GM21619 (cell line): ENCODE data around the gene UBE2G2.
A peak's percentile ranks its signal among the peaks of the same experiment; 100 is the strongest.

Source experiments
- ATAC-seq: cut with Tn5 transposase; IDR thresholded peaks from one replicate; pipeline ENCODE4 v1.9.1; 2021; ENCODE audit not compliant: unreplicated experiment

UBE2G2 gene, protein sequence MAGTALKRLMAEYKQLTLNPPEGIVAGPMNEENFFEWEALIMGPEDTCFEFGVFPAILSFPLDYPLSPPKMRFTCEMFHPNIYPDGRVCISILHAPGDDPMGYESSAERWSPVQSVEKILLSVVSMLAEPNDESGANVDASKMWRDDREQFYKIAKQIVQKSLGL

DNA sequence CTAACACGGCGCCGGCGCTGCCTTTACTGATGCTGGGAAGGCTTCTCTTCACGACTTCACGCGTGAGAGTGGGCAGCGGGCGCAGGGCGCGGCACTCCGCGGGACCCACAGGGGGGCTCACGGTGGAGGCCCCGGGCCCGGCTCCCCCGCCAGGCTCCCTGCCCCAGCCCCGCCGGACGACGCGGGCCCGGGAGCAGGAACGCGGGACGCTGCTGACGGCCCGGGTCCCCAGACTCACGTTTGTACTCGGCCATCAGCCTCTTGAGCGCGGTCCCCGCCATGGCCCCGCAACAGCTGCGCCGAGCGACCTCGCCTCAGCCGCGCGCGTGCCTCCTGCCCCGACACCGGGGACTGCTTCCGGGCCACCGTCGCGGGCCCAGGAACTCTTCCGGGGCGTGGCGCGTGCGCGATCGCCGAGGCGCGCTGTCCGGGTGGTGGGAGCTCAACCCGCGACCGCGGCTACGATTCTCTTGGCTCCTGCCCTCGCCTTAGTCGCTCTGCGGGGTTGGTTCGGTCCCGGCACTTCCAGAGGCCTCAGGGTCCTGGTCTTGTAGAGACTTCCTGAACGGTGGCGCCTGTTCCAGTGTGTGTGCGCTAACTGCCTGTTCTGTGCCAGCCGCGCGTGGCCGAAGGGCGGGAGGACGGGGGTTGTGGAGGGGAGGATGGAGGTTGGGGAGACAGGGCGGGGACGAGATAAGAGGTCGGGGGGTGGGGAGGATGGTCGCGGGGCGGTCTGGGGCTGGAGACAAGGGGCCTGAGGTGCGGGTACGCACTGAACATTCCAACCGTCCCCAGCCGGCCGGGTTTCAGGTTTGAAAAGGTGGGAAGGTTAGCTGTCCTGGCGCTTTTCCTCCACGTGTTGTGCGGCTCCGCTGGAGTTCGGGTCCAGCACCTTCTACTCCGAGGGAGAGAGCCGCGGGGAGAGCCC lies at the start of gene UBE2G2:
Gene UBE2G2, minus strand, starts transcription at position 353 of the 928 bp plus-strand sequence. Its CDS starts 72 bp downstream, at position 281.
- ATAC-seq, result peak; percentile 71

DNA sequence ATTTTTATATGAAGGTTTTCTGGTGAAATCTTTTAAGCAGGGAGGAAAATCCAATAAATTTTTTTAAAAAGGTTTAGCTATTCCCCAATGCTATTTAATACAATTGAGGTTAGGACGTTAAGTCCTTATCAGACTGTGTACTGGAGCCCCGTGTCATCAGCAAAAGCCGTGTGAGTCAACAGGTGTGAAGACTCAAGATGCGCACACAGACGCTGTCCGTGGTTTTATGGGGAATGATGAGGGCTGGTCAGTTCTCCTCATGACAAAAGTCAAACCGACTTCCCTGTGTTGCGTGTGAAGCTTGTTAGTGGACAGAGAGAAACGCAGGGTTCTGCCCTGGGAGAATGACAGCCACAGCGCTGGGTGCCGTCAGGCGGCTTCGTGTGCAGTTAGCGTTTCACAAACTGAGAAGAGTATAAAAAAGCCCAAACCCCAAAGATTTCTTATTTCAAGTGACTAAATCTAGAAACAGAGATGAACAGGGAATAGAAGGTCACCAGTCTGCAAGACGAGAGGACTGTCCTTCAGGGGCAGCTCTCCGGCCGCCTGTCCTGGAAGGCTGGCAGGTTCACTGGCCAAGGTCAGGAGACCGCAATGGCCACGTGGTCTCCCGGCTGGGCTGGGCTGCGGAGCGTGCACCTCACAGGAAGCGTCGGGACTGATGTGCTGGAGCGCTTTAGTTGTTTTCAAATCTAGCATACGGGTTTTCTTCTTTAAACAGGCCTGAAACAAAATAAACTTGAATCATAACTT lies 49.5 kb upstream of the UBE2G2 start:
- no peak for ATAC-seq

DNA sequence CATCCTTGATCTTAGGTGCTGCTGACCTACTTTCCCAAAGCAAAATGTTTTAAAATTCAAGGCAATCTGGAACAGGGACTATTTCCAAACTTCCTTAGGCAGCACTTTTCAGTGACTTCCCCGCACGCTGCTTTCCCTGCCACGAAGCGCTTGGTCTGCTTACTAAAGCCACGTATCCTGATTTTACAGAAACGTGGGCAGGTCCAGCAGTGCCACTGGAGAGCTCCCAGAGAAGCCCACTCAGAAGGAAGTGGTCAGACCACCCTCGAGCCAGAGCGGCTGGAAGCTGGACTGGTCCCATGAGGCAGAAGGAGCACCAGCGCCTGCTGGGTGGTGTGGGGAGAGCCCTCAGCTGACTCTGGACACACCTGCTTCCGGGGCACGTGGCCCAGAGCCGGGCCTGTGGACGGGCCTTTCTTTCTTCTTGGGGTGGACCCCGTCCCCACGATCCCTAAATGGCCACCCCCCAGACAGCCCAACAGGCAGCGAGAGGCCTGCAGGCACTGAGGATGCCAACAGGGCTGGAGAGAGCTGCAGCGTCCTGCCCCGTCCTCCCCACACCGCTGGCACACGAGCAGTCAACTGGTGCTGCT lies 48.7 kb upstream of the UBE2G2 start:
- no peak for ATAC-seq

DNA sequence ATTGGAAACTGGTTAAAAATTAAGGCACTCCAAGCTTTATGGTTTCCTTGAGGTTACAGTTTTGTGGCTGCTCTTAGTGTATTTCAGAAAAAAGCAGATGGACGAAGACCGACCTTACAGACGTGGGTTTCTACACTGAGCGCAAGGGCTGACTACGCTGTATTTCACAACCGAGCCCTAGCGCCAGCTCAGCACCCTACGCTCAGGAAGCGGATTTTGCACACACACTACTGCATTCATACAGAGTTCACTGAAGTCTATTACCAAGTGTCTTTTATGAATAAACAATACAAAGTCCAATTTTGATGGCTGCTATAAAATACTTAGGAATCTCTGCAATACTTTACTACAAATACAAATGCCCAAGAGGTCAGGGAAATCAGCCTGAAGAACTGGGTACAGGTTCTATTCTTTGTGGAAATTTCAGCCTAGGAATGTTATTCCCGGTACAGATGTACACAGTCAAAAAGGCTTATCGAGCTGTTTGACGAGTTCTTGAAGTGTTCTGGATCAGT lies 48.1 kb upstream of the UBE2G2 start:
- ATAC-seq, result no peak

DNA sequence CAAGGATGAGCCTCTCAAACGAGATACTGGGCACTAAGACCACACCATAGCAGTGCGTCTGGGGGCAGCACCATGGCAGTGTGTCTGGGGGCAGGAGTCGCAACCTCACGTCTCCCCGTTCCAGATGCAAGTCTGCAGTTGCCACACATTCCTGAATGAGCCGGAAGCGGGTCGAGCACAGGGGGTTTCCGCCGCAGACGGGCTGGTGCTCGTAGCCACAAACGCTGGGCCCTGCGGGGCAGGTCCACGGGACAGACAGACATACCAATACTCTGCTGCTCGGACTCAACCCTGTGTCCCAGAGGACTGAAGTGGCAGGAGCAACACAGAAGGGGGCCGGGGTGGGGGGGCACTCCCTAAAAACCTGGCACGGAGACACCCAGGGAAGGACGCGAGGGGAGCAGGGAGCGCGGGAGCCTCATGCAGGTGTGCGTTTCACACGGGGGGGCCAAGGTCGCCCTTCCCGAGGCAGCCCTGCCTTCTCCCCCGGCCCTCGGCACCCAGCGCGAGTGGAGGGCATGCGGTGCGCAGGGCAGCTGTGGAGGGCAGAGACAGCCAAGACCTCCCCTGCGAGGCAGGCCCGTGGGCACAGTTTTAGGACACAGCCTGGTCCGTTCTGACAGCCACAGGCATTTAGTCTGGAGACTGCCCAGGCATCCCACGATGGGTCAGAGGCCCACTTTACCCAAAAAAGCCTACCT lies 47.4 kb upstream of the UBE2G2 start:
- ATAC-seq, result no peak

DNA sequence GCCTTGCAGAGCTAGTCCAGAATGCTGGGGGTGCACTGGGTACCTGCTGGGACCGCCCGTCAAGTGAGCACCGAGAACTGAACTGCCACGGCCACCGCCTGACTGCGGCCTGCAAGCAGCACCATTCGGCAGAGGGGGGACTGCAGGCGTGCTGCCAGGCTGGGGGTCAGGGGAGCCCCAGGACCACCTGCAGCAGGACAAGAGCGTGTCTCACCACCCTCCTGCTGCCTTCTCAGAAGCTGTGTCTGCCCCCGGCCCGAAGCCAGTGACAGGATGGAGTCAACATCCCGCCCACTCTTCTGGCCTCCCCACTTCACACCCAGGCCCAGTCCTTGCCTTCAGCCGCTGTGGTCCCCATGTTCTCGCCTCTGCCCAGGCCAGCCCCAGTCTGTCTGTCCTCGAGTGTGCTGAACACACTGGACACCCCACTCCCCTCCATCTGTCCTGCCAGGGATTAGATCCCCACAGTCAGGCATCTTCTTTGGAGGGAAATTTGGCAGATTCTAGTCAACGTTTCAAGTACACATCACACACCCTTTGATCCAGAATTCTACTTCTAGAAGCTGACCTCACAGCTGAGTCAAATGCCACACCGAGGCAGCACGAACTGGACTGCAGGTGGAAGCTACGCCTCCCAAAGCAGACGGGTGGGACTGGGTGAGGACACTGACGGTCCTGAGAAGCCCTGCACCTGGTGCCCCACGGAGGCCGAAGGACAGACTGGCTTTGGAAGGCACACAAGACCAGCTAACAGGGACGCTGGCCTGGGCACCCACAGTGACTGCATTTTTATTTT lies 45.8 kb upstream of the UBE2G2 start:
- ATAC-seq, result no peak

DNA sequence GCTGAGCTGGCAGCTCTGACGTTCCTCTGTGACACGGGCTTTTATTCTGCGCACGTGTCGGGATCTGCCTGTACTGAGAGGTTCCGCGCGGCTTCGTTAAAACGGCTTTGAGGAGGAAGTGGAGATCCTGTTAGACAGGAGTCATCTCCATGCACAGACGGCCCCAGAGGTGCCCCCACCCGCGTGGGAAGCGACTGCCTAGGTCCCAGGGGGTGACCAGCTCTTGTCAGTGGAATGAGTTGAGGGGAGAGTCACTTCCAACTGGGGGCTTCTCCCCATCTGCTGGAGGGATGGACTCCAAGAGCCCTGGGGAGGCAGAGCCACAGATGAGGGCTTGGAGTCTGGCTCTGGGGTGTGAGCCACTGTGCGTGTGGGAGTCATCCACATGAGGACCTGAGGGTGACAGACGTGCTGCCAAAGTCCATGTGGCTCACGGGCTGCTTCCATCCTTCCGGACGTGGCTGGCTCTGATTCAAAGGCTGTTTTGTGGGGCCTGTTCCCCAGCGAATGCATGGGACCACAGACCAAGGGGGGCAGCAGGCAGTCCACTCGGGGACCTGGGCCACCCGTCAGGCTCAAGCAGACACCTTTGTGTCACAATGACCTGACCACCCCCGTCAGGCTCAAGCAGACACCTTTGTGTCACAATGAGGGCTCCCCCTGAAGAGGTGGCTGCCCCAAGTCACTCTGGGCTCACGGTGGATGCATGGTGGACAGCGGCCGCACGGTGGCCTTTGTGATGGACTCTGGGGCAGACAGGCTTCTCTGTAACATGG lies 45.1 kb upstream of the UBE2G2 start:
- ATAC-seq, result no peak

DNA sequence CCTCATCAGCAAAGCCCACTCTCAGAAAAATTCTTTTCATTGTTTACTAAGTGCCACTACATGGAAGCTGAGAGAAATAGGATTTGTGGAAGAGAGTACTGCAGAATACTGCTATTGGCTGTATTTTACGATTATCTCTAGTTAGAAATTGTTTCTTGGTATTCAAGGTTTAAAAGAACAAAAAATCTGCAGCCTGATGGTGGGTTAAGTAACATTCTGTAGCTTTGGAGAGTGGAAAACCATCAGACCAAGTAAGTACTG lies 44.5 kb upstream of the UBE2G2 start:
- ATAC-seq, result no peak

DNA sequence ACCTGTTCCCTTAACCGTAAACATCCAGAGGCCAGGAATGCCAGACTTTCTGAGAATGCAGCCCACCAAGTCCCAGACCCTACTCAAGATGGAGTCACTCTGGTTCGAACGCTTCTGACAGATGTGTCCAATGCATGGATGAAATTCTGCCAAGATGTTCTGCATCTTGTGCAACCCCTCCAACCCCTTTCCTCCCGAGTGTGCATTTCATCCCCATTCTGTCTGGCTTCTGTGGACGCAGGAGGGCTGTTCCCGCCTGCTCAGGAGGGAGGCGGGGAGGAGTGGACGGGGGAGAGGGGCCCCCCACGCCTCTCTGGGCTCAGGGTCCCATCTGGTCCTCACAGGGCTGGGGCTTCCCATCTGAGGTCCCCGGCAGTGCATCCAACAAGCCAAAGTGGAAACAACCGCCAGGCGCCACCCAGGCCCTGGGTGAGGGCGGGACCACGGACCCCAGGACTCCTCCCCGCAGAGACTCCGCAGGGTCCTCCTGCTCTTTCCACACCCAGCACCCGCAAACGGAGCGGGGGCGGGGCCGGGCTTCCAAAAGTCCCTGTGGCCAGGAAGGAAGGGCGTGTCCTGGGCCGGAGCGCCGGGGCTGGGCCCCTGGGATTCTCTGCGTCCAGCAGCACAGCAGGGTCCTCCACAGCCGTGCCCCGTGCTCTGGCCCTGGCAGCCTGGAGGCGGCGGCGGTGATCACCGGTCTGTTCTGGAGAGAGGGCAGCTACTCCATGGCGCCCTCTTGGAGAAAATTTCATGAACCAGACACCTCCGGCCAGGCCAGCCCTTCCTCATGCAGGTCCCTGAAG lies 44.0 kb upstream of the UBE2G2 start:
- ATAC-seq, result no peak

DNA sequence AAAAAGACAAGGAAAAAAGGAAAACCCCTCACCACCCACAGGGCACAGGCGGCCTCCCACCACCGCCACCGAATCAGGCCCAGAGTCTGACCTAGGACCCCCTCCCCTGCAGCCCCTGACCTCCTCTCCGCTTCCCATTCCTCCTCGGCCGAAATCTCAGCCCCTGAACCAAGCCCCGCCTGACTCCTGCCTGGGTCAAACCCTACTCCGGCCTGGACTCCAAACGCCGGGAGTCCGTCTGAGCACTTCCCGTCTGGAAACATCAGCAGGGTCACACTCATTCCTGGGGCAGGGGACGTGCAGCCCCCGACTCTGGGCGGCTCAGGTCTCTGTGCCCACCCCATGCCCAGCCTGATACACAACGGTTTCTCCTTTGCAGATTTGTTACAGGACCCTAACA lies 42.6 kb upstream of the UBE2G2 start:
- ATAC-seq, result no peak

DNA sequence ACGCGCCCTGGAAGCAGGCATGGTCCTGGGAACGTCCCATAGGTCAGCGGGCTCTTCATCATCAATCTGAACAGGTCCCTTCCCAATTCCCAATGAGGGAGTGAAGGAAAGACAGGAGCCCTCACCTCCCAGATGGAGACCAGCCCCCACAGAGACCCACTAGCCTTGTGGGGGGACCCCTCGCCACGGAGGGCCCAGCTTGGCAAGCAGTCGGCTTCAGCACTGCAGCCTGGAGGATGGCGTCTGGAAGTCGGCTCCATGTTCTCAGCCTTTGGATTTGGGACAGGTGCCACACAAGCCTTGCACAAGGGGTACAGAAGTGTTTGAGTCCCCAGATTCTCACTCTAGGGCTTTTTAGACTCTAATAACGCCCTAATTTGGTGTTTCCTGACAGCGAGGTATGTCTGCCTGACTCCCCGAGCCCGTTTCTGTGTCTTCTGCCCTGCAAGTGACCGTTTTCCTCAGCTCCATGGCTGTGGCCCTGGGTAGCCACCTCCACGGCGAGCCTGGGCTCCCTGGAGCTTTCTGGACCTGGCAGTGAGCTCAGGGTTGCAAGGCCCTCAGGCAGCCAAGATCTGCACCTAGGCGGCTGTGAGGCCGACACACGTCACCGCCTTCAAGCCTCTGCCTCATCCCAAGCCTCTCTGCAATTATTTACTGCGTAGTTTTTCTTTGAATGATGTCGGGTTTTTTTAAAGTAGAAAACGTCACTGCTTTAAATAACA lies 41.3 kb upstream of the UBE2G2 start:
- ATAC-seq, result no peak

DNA sequence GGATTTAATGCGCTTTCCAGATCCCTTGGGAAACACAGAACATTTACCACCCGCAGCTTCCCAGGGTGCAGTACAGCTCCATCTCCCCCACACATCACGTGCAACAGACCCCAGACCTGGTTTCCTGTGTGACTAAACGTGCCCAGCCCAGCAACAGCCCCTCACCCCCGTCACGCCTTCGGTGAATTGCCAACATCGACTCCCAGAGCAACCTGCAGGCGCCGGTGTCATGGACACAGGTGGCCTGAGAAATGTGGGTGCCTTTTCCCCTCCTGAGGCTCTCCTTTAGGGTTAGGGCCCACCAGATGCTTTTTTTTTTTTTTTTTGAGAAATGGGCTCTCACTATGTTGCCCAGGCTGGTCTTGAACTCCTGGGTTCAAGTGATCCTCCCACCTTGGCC lies 40.5 kb upstream of the UBE2G2 start:
- ATAC-seq, result no peak

DNA sequence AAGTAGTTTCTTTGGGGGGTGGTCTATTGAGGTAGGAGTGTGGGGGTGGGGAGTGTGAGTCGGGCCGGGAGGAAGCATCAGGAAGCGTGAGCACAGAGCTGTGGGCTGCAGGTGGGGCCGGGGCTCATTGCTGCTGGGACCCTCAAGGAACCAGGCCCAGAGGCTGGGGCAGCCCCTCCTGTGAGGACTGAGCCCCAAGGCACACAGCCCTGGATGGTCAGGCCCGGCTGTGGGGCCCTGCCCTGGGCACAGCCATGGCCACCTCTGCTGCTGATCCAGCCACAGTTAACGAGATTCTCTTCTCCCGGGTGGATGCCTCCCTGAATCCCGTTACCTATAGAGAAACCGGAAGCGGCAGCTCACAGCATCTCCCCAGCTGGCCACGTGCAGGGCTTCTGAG lies 39.2 kb upstream of the UBE2G2 start:
- no peak for ATAC-seq

DNA sequence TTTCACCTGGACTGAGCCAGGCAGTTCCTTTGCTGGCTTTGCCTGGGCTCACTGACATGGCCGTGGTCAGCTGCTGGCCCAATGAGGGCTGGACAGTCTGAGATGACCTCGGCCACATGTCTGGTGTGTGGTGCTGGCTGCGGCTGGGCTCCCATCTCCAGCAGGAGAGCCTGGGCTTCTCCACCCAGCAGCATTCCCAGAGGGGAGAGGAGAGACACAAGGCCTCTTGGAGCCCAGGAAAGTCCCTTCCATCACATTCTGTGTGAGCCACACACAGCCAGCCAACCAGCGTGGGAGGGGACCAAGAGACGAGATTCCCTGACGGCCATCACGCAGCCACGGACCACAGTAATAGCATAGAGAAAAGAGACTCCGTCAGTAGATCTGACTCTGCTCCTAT lies 37.3 kb upstream of the UBE2G2 start:
- ATAC-seq, result no peak

DNA sequence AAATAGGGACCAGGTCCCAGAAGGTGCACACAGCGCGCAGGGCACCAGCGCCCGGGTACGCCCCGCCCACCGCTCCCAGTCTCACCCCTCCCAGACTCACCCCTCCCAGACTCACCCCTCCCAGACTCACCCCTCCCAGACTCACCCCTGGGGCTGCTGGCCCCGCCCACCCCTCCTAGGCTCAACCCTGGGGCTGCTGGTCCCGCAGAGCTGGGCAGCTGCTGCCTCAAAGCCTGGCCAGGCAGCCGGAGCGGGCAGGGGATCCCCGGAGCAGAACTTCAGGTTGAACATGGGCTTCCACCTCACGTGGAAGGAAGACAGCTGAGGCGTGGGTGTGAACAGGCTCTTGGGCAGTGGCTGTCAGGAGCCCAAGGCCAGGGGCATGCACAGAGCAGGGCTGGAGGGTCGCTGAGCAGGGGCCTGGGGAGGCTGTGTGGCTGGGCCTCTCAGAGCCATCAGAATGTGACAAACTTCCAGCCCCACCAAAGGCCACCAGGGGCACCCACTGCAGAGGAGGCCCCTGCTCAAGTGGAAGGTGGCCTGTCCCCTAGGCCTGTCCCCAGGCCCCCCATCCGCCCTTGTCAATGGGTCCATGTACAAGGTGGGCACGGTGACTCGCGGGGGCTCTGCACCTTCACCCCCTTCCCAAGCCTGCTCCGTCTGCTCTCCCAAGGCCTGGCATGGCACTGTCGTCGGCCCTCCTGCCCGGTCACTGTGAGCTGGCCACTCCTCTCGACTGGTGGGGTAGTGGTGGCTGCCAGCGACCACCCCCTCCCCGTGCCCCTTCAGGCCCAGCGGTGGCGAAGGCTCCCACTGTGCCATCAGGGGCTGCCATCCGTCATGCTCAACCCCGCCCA lies 36.6 kb upstream of the UBE2G2 start:
- ATAC-seq, result no peak

DNA sequence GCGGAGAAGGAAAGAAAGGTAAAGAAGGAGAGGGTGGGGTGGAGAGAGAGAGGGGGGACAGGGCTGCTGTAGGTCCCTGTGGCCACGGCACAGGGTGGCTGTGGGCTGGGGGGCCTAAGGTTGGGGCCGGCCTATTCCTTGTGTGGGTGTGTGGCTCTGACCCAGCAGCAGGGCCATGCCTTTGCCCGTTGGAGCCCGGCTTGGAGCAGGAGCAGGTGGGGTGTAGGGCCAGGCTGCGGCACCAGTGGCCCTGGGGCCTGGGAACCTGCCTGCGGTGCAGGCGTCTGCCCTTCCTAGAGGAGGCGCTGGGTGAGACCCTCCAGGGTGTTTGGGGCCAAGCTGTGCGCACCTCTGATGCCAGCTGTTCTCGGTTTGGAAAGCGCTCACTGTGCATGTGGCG lies 35.9 kb upstream of the UBE2G2 start:
- no peak for ATAC-seq
